ENCODE data around the gene DUT.

- TF ChIP-seq CTCF (conservative IDR thresholded peaks at IDR 0.05; ENCODE audit: low read length) (no peak), EZH2phosphoT487 (IDR thresholded peaks at IDR 0.05; ENCODE audit: borderline replicate concordance) (no peak)
Measured at GRCh38 chr15:48367483-48367882, 36.3 kb downstream of the DUT start.

Data from Loucy (cell line).